Natural killer cell (primary cell): ENCODE data around the gene GTPBP10. TPM values are rescaled to one million over a fixed set of nuclear protein-coding genes. Genes with fewer than 3 reads are reported as not detected.

ENCODE experiments used
- ATAC-seq, 3 donors: fragments of 150-1000 bp in 2 of 3; fragments of 200-7000 bp in 1 of 3; cut with Tn5 transposase; 1 replicate in 1 of 3; 2 replicates in 2 of 3; pipeline ENCODE4 v1.10.0; 2021; ENCODE audit warnings: mild to moderate bottlenecking in 2 of 3, moderate library complexity in 2 of 3
- DNase-seq, 2 donors: peaks; one replicate each; pipeline versions ENCODE4 v3.0.0 to v3.0.0-alpha.2; 2013 to 2021; ENCODE audit warnings: mixed read lengths in 1 of 2
- H3K27ac ChIP-seq: one replicate; pipeline ENCODE4 v1.5.1; 2013; ENCODE audit warnings: mild to moderate bottlenecking, low read length
- H3K27me3 ChIP-seq: one replicate; pipeline ENCODE4 v1.6.1; 2013; ENCODE audit warnings: low read length; ENCODE audit not compliant: control insufficient read depth, insufficient read depth
- H3K36me3 ChIP-seq: one replicate; pipeline ENCODE4 v1.6.1; 2013; ENCODE audit warnings: low read length; ENCODE audit not compliant: control insufficient read depth, insufficient read depth
- H3K4me1 ChIP-seq: one replicate; pipeline ENCODE4 v1.6.1; 2013; ENCODE audit warnings: low read length; ENCODE audit not compliant: control insufficient read depth, insufficient read depth
- H3K4me3 ChIP-seq: one replicate; pipeline ENCODE4 v1.5.1; 2013; ENCODE audit warnings: low read length
- H3K9me3 ChIP-seq: one replicate; pipeline ENCODE4 v1.6.1; 2013; ENCODE audit warnings: low read length; ENCODE audit not compliant: control insufficient read depth, insufficient read depth
- H3K27ac Mint-ChIP-seq, 2 donors: one replicate each; pipeline ENCODE4 v1.8.0; 2022; ENCODE audit warnings: mild to moderate bottlenecking in 2 of 2, mixed read lengths in 2 of 2, moderate library complexity in 1 of 2
- H3K27me3 Mint-ChIP-seq, 2 donors: one replicate each; pipeline ENCODE4 v1.8.0; 2022; ENCODE audit warnings: low read depth in 2 of 2, mixed read lengths in 2 of 2
- H3K36me3 Mint-ChIP-seq: one replicate; pipeline ENCODE4 v1.8.0; 2022; ENCODE audit warnings: mixed read lengths
- H3K4me1 Mint-ChIP-seq, 2 donors: one replicate each; pipeline ENCODE4 v1.8.0; 2022; ENCODE audit warnings: mixed read lengths in 2 of 2
- H3K4me3 Mint-ChIP-seq: one replicate; pipeline ENCODE4 v1.8.0; 2022; ENCODE audit warnings: mild to moderate bottlenecking, moderate library complexity, mixed read lengths
- H3K9me3 Mint-ChIP-seq, 2 donors: one replicate each; pipeline ENCODE4 v1.8.0; 2022; ENCODE audit warnings: mixed read lengths in 2 of 2
- CTCF ChIP-seq: fragments of 200-600 bp; IDR thresholded peaks from one replicate; pipeline ENCODE4 v1.8.0; 2022; ENCODE audit warnings: antibody characterized with exemption
- WGBS: methylation state at CpG from one replicate; pipeline ENCODE4 v1.1.7; 2013; ENCODE audit warnings: missing lambda C conversion rate; ENCODE audit not compliant: insufficient coverage; 5-methylcytosine and 5-hydroxymethylcytosine counted together
- intact Hi-C: fragments of 100-400 bp; cut with micrococcal nuclease; formaldehyde crosslinking; loops from one replicate; pipeline ENCODE4 v1.14.2; 2022
- total RNA-seq, 4 donors: library from RNA; stranded (reverse); fragments of 120-200 nt in 1 of 4; gene quantifications; one replicate each; pipeline versions ENCODE4 v1.2.3 to v1.2.4, GENCODE V29; 2013 to 2022

Gene GTPBP10
- total RNA-seq, 3 donors from 2014 or later (not counting 1 experiment from before 2014, with no cell fraction given): 15.2 to 19.6 (median 19.2) TPM

GRCh38 chr7:90430614-90431460 lies 84.3 kb downstream of the GTPBP10 start:
- Mint-ChIP-seq H3K36me3 (no peaks in the 10 kb centered on the region), H3K4me3 (no peak overlapping the region), H3K4me1 (no peaks in the 10 kb centered on the region), H3K9me3 (no peaks in the 10 kb centered on the region), H3K27me3 (peaks cover 10 to 11% of the 10 kb centered on the region in 2 donors), H3K27ac (no peak overlapping the region)
- Histone ChIP-seq H3K9me3 (peaks cover 5% of the 10 kb centered on the region), H3K27me3 (no peaks in the 10 kb centered on the region), H3K4me1 (no peaks in the 10 kb centered on the region), H3K4me3 (no peak overlapping the region), H3K36me3 (no peaks in the 10 kb centered on the region), H3K27ac (no peak overlapping the region)
- WGBS: 87% methylated on average over 4 of the region's 6 CpGs
- intact Hi-C loops: no loop called here
- ATAC-seq: no peak
- no peak for DNase-seq
- no peak for TF ChIP-seq CTCF

DNA sequence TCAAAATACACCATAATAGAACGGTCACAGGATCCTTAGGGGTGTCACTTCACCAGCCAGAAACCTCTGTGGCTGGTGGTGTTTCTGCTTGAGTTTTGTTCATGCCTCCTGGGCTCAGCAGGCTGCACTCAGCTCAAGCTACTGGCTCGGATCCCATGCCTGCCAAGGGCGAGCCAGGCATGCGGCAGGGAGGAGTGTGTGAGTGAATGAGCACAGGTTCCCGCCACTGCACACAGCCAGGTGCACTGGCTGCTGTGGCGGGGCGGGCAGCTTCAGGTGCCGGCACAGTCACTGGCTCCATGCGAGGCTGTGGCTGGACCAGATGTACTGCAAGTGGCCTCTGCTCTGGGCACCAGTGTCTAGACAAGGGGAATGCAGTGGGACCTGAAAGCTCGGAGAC lies 86.2 kb downstream of the GTPBP10 start:
- peak in 1 of 3 donors; percentile 24 for ATAC-seq
- H3K4me3 Mint-ChIP-seq: no peak overlapping the region
- H3K4me1 Mint-ChIP-seq: no peaks in the 10 kb centered on the region
- H3K27me3 ChIP-seq: no peaks in the 10 kb centered on the region
- TF ChIP-seq CTCF: no peak
- H3K9me3 ChIP-seq: peaks cover 5% of the 10 kb centered on the region
- intact Hi-C loops: no loop called here
- no peaks in the 10 kb centered on the region for H3K36me3 ChIP-seq
- H3K4me3 ChIP-seq: no peak overlapping the region
- H3K36me3 Mint-ChIP-seq: no peaks in the 10 kb centered on the region
- WGBS: 79% methylated on average over 10 of the region's 10 CpGs
- no peak overlapping the region for H3K27ac ChIP-seq
- H3K4me1 ChIP-seq: no peaks in the 10 kb centered on the region
- no peaks in the 10 kb centered on the region for H3K9me3 Mint-ChIP-seq
- no peak for DNase-seq
- H3K27ac Mint-ChIP-seq: no peak overlapping the region
- H3K27me3 Mint-ChIP-seq: peaks cover 13 to 27% of the 10 kb centered on the region in 2 donors

- H3K9me3 Mint-ChIP-seq: no peaks in the 10 kb centered on the region
- H3K27me3 Mint-ChIP-seq: peaks cover 14 to 31% of the 10 kb centered on the region in 2 donors
- ATAC-seq (no peak), DNase-seq (no peak)
- no peak overlapping the region for H3K27ac ChIP-seq
- 93% methylated on average over 3 of the region's 3 CpGs for WGBS
- H3K4me1 ChIP-seq: no peaks in the 10 kb centered on the region
- no peak overlapping the region for H3K27ac Mint-ChIP-seq
- H3K27me3 ChIP-seq: no peaks in the 10 kb centered on the region
- no peaks in the 10 kb centered on the region for H3K4me1 Mint-ChIP-seq
- H3K9me3 ChIP-seq: peaks cover 5% of the 10 kb centered on the region
- H3K36me3 ChIP-seq: no peaks in the 10 kb centered on the region
- intact Hi-C loops: no loop called here
- TF ChIP-seq CTCF: no peak
- no peaks in the 10 kb centered on the region for H3K36me3 Mint-ChIP-seq
- H3K4me3 ChIP-seq: no peak overlapping the region
- H3K4me3 Mint-ChIP-seq: no peak overlapping the region
These were observed 86.7 kb downstream of the GTPBP10 start for GRCh38 chr7:90433221-90433620.

Other genes with a start within 250 kb of the GTPBP10 start
- gene STEAP1, start 192.2 kb upstream of the GTPBP10 start, total RNA-seq: not detected
- under 1 TPM in 2 of 3 donors, not detected in 1; 0.05 to 0.16 TPM for gene STEAP2, start 135.0 kb upstream of the GTPBP10 start, total RNA-seq
- under 1 TPM in 1 of 3 donors, not detected in 2; 0.13 TPM for gene CFAP69, start 101.5 kb upstream of the GTPBP10 start, total RNA-seq
- gene FAM237B, start 25.4 kb upstream of the GTPBP10 start, total RNA-seq: not detected
- gene CLDN12, start 56.7 kb downstream of the GTPBP10 start, total RNA-seq: under 1 TPM; 0.68 to 0.86 (median 0.71) TPM
- gene PTTG1IP2, start 122.9 kb downstream of the GTPBP10 start, total RNA-seq: not detected
- 10 to 100 TPM in 1 of 3 donors, 1 to 10 TPM in 2; 1.2 to 12.5 (median 1.9) TPM for gene CDK14, start 249.6 kb downstream of the GTPBP10 start, total RNA-seq